ENCODE data around the gene TRAPPC12.

Gene TRAPPC12

GRCh38 chr2:3396920-3397559, 17.5 kb downstream of the TRAPPC12 start:
- DNase-seq (ENCODE audit: extremely low read depth, insufficient read length): no peak
- Histone ChIP-seq H3K27me3 (replicated peaks; ENCODE audit: control insufficient read depth, insufficient read depth, low read length) (no peaks in the 10 kb centered on the region), H3K4me3 (replicated peaks; ENCODE audit: low read depth, low read length) (no peak overlapping the region), H3K36me3 (ENCODE audit: control insufficient read depth, insufficient read depth, low read length) (peaks cover 8% of the 10 kb centered on the region)
- TF ChIP-seq, protein P1, sequence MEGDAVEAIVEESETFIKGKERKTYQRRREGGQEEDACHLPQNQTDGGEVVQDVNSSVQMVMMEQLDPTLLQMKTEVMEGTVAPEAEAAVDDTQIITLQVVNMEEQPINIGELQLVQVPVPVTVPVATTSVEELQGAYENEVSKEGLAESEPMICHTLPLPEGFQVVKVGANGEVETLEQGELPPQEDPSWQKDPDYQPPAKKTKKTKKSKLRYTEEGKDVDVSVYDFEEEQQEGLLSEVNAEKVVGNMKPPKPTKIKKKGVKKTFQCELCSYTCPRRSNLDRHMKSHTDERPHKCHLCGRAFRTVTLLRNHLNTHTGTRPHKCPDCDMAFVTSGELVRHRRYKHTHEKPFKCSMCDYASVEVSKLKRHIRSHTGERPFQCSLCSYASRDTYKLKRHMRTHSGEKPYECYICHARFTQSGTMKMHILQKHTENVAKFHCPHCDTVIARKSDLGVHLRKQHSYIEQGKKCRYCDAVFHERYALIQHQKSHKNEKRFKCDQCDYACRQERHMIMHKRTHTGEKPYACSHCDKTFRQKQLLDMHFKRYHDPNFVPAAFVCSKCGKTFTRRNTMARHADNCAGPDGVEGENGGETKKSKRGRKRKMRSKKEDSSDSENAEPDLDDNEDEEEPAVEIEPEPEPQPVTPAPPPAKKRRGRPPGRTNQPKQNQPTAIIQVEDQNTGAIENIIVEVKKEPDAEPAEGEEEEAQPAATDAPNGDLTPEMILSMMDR (IDR thresholded peaks at IDR 0.05; ENCODE audit: insufficient read depth, low read length, poor library complexity, severe bottlenecking): no peak

DNA sequence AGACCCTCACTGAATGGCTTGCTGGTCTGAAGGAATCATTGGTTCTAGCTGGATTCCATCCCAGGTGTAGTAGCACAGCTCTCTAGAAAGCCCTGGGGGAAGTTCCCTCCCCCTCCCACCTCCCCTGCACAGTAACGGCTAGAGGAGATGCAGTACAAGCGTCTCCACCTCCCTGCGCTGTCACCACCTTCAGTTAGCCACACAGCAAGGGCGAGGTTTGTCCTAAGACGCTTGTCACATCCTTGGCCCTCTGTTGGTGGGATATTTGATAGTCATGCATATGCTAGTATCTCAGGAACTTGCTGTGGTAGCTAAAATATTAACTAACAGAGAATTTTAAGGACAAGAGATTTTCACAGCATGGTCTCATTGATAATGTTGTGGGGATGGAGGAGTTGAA, 19.4 kb downstream of the TRAPPC12 start:
- DNase-seq (ENCODE audit: extremely low read depth, insufficient read length): no peak
- no peaks in the 10 kb centered on the region for H3K27me3 ChIP-seq (replicated peaks; ENCODE audit: control insufficient read depth, insufficient read depth, low read length)
- TF ChIP-seq, protein P1 (IDR thresholded peaks at IDR 0.05; ENCODE audit: insufficient read depth, low read length, poor library complexity, severe bottlenecking): no peak
- H3K36me3 ChIP-seq (ENCODE audit: control insufficient read depth, insufficient read depth, low read length): peaks cover 9% of the 10 kb centered on the region
- H3K4me3 ChIP-seq (replicated peaks; ENCODE audit: low read depth, low read length): no peak overlapping the region

GRCh38 chr2:3399381-3399780, 19.9 kb downstream of the TRAPPC12 start:
- peaks cover 9% of the 10 kb centered on the region for H3K36me3 ChIP-seq (ENCODE audit: control insufficient read depth, insufficient read depth, low read length)

GRCh38 chr2:3399829-3400228, 20.3 kb downstream of the TRAPPC12 start:
- H3K27me3 ChIP-seq (replicated peaks; ENCODE audit: control insufficient read depth, insufficient read depth, low read length): no peaks in the 10 kb centered on the region
- no peak for DNase-seq (ENCODE audit: extremely low read depth, insufficient read length)
- peaks cover 9% of the 10 kb centered on the region for H3K36me3 ChIP-seq (ENCODE audit: control insufficient read depth, insufficient read depth, low read length)
- H3K4me3 ChIP-seq (replicated peaks; ENCODE audit: low read depth, low read length): no peak overlapping the region
- TF ChIP-seq, protein P1 (IDR thresholded peaks at IDR 0.05; ENCODE audit: insufficient read depth, low read length, poor library complexity, severe bottlenecking): no peak

More at GRCh38 chr2:3399381-3399780, 19.9 kb downstream of the TRAPPC12 start:
- TF ChIP-seq, protein P1 (IDR thresholded peaks at IDR 0.05; ENCODE audit: insufficient read depth, low read length, poor library complexity, severe bottlenecking): no peak
- DNase-seq (ENCODE audit: extremely low read depth, insufficient read length): no peak
- no peak overlapping the region for H3K4me3 ChIP-seq (replicated peaks; ENCODE audit: low read depth, low read length)
- no peaks in the 10 kb centered on the region for H3K27me3 ChIP-seq (replicated peaks; ENCODE audit: control insufficient read depth, insufficient read depth, low read length)

DNA sequence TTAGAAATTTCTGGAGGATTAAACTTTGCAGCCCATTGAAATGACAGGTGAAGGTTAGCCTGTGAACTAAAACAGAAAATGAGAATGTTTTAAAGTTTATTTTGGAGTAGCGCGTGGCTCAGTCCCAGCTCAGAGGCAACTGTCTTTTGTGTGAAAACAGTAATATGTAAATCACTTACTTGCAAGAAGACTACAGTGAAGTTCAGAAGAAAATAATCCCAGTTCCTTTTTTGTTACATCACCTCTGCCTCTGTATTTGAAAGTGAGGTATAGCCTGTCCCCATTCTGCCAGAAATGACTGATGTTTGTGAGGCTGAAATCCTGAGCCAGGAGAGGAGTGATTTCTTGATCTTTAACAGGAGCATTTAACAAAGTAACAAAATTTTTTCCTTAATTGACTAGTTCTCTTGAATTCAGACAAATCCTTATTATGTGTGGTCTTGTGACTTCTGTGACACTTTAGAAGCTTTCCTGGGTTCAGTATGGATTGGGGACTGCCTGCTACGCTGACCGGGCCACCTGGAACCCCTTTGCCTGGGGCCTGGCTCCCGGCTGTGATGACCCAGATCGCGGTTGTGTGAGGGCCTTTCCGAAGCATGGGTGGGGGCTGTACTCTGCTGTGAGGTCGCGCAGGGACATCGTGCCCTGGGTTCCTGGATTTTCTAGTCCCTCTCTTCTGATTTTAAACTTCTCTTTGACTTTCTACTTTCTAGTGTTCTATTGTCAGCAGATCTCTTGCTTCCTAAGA, 24.3 kb downstream of the TRAPPC12 start:
- Histone ChIP-seq H3K27me3 (replicated peaks; ENCODE audit: control insufficient read depth, insufficient read depth, low read length) (no peaks in the 10 kb centered on the region), H3K4me3 (replicated peaks; ENCODE audit: low read depth, low read length) (no peak overlapping the region), H3K36me3 (ENCODE audit: control insufficient read depth, insufficient read depth, low read length) (peaks cover 12% of the 10 kb centered on the region)
- TF ChIP-seq, protein P1 (IDR thresholded peaks at IDR 0.05; ENCODE audit: insufficient read depth, low read length, poor library complexity, severe bottlenecking): no peak
- no peak for DNase-seq (ENCODE audit: extremely low read depth, insufficient read length)

Measured in GM06990 (cell line).